GM21619 (cell line): ENCODE data around the gene UCP2.

Source experiments
- ATAC-seq: cut with Tn5 transposase; IDR thresholded peaks from one replicate; pipeline ENCODE4 v1.9.1; 2021; ENCODE audit not compliant: unreplicated experiment

Gene UCP2, protein sequence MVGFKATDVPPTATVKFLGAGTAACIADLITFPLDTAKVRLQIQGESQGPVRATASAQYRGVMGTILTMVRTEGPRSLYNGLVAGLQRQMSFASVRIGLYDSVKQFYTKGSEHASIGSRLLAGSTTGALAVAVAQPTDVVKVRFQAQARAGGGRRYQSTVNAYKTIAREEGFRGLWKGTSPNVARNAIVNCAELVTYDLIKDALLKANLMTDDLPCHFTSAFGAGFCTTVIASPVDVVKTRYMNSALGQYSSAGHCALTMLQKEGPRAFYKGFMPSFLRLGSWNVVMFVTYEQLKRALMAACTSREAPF

DNA sequence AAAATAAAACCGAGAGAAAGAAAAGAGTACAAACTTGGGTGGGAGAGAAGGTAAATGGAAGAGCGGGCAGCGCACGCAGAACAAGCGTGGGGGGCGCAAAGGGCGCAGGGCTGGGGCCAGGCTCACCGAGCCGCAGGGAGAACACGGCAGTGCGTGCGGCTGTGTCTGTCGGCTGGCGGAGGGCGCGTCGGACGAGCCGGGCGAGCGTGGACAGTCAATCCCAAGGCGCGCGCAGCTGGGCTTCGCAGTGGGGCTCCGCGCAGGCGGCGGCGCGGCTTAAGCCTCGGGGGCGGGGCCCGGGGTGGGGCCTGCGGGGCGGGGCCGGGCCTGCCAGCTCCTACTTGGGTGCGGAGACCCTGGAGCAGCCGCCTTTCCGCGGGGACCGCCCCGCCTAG, at the start of gene UCP2:
Gene UCP2, minus strand, starts transcription at position 249 of the 395 bp plus-strand sequence. CDS start 4,465 bp downstream, outside the sequence.
- peak; percentile 52 for ATAC-seq

DNA sequence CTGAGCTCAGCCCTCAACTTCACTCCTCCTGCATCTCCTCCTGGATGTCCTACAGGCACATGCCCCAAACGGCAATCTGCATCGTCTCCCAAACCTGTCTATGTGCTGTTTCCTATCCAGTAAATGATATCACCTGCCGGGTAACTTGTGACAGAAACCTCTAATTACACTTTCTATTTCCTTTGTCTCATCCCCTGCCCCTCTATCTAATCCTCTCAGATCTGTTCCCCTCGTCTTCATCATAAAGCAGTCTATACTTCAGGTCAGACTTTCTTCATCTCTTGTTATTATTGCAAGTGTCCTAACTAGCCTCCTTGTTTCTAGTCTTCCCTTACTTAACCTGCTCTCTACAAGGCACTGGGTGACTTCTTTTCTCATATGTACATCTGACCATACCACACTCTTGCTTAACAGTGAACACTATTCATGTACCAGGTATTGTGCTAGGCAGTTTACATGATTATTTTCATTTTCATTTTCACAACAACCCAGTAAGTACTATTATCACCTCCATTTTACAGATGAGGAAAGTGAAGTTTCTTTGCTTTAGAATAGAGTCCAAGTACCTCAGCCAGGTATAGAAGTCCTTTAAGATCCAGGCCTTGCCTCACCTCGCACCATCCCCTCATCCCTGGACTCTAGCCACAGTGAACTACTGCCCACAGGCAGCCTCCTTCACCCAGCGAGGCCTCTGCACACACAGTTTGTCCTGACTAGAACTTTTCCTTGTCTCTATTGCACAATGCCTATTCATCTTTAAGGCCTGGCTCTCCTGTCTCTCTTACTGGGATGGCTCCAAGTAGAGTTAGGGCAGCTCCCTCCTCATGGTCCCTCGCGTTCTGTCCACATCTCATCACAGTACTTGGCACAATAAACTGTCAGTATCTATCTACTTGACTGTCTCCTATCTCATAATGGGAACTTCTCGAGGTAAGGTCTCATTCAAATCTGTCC, 48.4 kb upstream of the UCP2 start:
- ATAC-seq = no peak

DNA sequence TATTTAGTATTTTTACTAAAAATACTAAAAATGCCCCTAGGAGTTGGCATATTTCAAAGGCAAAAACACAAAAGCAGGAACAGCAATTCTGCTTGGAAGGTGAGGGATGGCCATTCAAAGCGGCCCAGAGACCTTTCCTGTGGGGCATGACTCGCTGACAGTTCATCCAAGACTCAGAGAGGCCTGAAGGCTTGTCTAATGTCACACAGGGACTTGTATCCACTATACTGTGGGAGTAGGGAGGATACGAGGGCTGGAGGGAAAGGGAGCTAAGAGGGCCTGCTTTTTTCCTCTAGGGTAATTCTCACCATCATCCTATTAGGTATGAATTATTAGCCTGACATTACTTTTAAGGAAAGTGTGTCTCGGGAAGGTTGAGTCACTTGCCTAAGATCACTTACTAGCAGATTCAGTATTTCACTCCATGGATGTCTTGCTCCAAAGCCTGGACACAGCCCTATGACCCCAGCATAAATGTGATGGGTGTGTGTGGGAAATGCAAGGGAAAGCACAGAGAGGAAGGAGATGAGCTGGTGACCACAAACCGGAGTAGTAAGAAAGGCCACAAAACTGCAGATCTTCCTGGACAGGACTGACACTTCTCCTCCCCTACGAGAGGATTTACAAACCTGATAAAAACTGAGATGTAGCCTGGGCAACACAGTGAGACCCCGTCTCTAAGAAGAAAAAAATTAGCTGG, 43.0 kb upstream of the UCP2 start:
- ATAC-seq = no peak

DNA sequence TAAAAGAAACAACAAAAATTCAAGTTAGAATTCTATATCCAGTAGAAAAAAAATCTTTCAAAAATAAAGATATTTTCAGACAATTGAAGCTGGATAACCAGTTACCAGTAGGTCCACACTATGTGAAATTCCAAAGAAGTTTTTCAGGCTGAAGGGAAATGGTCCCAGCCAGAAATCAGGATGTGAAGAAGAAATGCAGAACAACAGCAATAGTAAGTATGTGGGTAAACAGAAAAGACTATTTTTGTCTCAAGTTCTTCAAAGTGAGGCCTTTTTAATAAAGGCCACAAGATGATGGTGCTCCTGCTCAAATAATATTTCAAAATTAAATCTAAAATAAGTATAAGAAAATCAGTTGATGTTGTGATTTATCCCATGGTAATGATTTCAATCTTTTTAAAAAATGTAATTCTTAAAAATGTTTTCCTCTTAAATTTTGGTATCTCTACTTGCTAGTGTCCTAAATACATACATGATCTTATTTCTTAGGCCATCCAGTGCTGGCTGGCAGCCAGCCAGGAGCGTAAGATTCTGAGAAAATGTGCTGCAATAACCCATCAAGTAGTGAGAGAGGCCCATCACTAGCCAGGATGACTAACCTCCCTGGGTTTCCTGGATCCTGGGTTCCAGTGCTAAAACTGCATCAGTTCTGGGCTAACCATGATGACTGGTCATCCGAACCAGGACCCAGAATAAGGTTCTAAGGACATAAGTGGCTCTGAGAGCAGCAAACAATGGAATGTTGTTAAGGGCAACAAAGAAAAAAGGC, 41.8 kb upstream of the UCP2 start:
- ATAC-seq = no peak

DNA sequence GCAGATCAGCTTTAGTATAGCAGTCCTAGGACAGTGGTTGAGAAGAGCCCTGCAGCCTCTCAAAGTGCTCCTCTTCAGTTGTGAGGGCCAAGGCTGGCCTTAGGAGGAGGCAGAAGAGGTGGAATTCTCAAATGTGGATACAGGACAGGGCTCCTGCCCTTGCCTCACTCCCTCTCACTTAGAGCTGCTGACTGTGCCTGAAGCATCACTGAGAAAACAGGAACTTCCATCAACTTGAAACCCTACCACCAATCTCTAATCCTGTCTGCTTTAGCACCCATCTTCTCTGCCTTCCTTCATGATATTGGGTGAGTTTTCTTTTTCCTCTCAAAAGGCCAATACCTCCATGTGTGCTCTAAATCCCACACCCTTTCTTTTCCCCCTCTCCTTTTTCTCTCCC, 40.6 kb upstream of the UCP2 start:
- ATAC-seq = no peak

DNA sequence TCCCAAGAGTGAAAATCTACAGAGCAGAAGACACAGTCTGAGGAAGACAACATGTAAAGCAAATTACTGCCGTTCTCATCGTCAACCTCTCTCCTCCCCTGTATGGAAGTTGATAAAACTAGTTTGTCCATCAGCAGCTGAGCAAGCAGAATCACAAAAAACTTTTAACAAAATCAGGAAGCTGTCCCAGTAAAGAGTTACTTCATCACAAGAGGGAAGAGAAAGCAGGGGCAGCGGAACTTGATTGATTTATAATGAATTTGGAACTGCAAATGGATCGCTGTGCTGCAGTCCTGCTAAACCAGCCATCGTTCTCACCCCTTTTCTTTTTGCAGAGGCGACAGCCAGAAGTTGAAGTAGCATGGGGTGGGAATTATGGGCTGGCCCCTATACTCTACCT, 39.9 kb upstream of the UCP2 start:
- no peak for ATAC-seq

DNA sequence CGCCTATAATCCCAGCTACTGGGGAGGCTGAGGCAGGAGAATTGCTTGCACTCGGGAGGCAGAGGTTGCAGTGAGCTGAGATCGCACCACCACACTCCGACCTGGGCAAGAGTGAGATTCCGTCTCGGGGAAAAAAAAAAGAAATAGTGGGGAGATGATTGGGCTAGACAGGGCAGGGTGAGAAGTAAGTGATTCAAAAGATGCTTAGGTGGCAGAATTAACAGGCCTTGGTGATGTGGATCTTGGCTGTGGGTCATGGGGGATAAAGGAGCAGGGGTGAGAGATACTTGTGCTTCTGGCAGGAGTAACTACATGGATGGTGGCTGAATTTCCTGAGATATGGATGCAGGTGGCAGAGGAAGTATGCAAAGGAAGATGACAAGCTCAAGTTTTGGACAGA, 39.4 kb upstream of the UCP2 start:
- no peak for ATAC-seq

DNA sequence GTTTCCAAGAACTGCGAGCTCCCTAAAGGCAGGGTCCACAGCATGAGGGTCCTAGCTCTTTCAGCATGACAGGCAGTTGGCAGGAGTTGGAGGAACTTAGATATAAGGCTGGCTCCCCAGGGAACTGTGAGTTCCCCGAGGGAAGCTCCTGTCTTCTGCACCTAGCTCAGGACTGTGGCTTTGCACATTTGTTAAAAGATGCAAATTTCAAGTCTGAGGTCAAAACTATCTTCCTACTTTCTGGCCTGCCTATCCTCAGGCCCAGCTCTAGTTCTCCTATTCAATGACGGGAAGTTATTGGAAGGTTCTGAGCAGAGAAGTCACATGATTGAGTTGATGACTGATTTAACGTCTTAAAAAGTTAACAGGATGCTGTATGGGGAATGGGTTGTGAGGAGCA, 37.9 kb upstream of the UCP2 start:
- ATAC-seq = peak; percentile 82

DNA sequence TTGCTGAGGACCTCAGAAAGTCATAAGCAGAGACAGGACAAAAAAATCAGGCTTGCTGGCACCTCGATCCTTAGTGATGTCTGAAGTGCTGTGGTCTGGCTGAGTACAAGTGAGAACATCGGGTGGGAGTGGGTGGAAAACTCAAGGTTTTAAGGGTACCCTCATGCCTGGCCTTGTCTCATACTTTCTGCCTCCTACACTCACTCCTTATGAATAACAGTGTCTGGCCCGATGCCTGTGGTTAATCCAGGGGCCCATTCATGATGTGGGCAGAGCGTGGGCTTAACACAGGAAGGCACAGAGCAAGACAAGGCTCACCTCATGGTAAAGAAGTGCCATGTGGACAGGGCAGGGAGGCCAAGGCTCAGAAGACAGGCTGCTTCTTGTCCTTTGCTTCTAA, 37.2 kb upstream of the UCP2 start:
- no peak for ATAC-seq

DNA sequence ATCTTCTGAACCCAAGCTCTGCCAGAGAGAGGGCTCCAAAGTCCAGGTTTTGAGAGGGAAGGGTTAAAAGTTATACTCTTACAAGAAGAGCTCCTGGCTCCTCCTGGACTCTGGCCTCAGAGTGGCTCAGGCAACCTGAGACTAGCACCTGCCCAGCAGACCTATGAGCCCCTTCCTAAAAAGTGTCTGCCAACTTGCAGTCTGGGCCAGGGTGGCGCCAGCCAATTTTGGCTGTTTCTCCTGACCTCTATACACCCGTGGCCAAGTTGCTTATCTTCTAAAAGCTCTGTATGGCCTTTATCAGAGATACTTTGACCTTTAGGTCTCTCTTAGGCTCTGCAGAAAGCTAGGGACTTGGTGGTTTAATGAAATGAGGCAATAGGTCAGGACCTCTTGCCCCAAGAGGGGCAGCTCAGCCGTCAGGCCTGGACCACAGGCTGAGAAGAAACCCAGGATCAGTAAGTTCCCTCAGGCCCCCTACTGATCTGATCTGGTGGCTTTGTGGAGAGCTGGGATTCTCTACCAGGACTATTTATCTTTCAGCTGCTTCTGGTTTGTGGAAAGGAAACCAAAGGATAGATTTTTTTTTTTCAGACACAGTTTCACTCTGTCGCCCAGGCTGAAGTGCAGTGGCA, 36.6 kb upstream of the UCP2 start:
- ATAC-seq = no peak

DNA sequence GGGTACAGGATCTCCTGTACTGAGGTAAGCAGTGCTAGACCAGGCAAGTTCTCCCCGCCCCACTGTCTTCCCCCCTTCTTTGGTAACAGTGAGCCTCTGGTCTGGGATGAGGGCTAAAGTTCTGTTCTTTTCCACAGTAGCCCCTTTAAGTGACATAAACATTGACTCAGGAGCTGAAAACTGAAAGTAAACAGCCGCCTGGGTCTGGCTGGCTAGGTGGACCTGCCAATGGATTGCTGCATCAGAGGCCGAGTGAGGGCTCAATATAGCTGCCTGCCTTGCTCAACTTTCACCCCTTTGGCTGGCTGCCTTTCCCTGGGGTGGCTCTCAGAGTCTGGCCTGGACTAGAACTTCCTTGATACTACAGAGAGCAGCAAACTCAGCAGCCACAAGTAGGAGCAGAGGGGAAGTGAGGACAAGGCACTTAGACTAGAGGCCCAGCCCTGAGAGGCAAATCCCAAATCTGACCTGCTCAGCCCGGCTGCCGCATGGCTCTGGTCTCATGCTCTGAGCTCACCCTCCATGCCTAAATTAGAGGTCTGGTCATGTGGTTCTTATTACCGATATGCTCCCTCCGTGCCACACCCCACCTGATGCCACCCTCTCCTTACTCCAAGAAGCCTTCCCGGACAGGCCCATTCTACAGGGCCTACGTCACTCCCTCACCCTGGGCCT, 35.8 kb upstream of the UCP2 start:
- ATAC-seq = no peak

DNA sequence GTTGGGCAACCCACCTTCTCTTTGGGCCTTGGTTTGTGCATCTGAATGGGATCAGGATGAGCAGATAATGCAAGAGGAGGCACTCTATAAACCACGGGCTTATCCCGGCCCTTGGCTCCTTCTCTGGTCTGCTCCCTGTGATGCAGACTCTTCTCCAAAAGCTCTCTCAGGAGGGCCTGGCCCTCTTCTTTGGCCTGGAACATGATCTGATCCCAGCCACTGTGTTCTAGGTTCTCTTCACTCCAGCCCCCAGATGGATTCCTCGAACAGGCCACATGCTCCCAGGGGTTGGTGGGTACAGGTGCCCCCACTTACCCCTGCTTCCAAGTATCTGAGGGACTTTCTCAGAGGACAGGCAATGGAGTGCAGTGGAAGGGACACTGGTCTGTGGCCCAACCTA, 35.0 kb upstream of the UCP2 start:
- ATAC-seq = no peak

DNA sequence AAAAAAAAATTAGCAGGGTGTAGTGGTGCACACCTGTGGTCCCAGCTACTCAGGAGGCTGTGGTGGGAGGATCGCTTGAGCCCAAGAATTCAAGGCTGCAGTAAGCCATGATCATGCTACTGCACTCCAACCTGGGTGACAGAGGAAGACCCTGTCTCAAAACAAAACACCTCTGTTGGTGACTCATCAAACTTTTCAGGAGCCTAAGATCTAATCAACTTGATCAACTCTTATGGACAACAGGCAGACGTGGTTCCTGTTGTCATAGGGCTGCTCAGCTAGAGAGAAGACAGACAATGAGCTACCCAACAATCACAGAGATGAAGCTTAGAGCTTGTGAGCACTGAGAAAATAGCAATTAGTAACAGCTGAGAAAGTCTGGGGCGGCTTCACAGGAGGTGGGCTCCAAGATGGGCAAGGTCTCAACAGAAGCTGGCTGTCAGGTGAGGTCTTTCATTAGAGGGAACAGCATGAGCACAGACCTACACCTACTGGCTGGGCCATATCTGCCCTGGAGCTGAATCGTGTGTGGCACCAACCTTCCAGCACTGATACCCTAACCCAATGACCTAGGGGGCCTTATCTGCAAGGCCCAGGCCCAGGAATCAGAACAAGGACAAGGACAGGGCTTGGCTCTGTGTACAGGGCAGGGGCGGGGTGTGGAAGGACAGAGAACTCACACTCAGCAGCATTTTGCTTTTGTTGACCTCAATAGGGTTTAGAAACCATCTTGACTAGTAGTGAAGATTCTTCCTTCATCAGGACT, 33.5 kb upstream of the UCP2 start:
- no peak for ATAC-seq

DNA sequence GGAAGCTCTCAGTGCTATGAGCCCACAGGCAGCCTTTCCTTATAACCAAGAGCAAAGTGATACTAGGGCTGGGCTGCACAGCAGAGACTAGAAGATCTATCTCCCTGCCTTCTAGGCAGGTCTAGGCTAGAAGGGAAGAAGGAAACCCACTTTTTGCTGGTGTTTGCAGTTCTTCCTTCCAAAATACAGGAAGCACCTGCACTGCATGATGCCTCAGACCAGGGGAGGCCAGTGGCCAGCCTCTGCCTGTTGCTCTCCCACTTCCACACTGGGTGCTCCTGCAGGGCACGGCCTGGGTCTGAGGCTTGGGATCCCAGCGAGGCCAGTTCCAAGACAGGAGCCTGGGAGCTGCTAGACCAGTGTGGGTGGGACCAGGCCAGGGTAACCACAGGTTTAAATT, 32.2 kb upstream of the UCP2 start:
- ATAC-seq = no peak

DNA sequence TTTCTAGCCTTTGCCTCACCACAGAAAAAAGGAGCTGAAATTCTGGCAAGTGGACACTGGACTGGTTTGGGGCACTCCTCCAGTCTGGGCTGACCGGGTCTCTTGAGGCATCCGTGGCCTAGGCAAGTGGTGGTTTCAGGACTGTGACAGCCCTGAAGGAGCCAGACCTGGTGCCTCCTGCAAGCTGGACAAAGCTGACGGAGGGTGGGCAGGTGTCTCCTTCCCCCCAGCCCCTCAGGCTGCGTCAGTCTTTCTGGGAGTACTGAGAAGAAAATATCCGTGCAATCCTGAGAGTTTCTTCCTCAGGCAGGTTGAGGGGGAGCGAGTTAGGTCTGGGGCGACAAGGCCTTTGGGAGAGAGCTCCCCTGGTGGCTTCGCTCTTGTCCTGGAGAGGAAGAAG, 30.5 kb upstream of the UCP2 start:
- ATAC-seq = no peak

DNA sequence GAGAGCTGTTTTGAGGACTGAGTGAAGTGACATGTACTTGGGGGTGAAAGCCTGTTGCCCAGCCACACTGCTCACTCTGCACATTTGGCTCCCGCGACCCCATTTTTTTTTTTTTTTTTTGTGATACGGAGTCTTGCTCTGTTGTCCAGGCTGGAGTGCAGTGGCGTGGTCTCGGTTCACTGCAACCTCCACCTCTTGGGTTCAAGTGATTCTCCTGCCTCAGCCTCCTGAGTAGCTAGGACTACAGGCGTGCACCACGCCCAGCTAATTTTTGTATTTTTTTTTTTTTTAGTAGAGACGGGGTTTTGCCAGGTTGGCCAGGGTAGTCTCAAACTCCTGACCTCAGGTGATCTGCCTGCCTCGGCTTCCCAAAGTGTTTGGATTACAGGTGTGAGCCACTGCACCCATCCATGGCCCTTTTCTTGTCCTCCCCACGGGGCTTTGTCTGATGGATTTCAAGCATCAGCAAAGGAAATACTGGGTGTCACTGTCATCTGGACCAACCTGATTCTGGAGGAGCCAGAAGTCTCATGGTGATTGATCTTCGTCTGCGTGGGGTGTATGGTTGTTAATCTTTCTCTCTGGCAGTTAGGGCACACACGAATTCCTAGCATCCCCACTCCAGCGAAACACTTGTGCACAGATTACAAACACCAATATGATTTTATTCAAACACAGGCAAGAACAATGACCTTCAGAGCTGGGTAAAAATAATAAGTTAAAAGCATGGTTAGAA, 29.6 kb upstream of the UCP2 start:
- no peak for ATAC-seq

DNA sequence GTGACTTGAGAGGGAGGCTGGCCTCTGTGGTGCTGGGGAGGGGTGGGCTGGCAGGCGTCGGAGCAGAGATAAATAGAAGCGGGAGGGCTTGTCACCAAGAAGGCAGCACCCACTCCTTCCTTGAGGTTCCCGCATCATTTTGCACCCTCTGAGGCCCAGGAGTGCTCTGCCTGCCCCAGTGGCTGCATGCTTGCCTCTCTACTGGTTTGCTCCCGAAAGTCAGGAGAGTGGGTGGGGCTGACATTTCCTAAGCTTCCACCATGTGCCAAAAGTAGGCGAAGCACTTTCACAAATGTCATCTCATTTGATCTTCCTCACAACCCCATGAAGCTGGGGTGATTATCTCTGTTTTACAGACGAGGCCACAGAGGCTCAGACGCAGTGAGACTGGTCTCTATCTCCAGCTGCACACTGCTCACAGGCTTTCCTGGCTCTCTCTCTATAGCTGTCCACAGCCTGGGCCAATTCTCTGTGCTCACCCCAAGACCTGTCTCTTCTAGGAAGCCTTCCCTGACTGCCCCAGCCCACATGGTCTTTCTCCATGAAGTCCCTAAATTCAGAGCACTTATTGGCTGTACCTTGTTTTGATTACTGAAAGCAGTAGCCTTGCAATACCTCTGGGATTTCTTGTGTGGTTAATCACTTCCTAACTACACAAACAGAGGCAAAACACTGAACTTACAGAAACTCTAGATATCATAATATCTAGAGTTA, 28.9 kb upstream of the UCP2 start:
- ATAC-seq = peak; percentile 87
